Measurements from ENCODE around the gene PLCL2.

The PLCL2 gene

GRCh38 chr3:16912400-16913263, 27.9 kb downstream of the PLCL2 start:
- no peak for DNase-seq

- DNase-seq, result no peak
Measured at GRCh38 chr3:16913264-16913580, 28.5 kb downstream of the PLCL2 start.

GRCh38 chr3:16916840-16917239, 32.1 kb downstream of the PLCL2 start:
- DNase-seq, result no peak

GRCh38 chr3:16917256-16917935, 32.6 kb downstream of the PLCL2 start:
- DNase-seq, result no peak

GRCh38 chr3:16917980-16918682, 33.4 kb downstream of the PLCL2 start:
- no peak for DNase-seq

GRCh38 chr3:16918683-16919025, 33.9 kb downstream of the PLCL2 start:
- no peak for DNase-seq

GRCh38 chr3:16923112-16923511, 38.4 kb downstream of the PLCL2 start:
- no peak for DNase-seq

GRCh38 chr3:16927485-16927884, 42.7 kb downstream of the PLCL2 start:
- no peak for DNase-seq

GRCh38 chr3:16928386-16929132, 43.8 kb downstream of the PLCL2 start:
- peak in 4 of 58 donors; percentile 8 to 25 (median 14) for DNase-seq

- DNase-seq, result no peak
Measured at GRCh38 chr3:16929311-16929710, 44.6 kb downstream of the PLCL2 start.

GRCh38 chr3:16932877-16933276, 48.1 kb downstream of the PLCL2 start:
- DNase-seq, result no peak

- no peak for DNase-seq
Measured at GRCh38 chr3:16935781-16936180, 51.0 kb downstream of the PLCL2 start.

GRCh38 chr3:16936233-16936632, 51.5 kb downstream of the PLCL2 start:
- DNase-seq, result no peak

GRCh38 chr3:16936676-16937230, 52.0 kb downstream of the PLCL2 start:
- no peak for DNase-seq

- DNase-seq, result no peak
Measured at GRCh38 chr3:16937326-16937845, 52.6 kb downstream of the PLCL2 start.

GRCh38 chr3:16940769-16941700, 56.3 kb downstream of the PLCL2 start:
- peak in 7 of 58 donors; percentile 3 to 48 (median 16) for DNase-seq

GRCh38 chr3:16942955-16943354, 58.2 kb downstream of the PLCL2 start:
- DNase-seq, result no peak

- no peak for DNase-seq
Measured at GRCh38 chr3:16943857-16944256, 59.1 kb downstream of the PLCL2 start.

- DNase-seq, result no peak
Measured at GRCh38 chr3:16944356-16944755, 59.6 kb downstream of the PLCL2 start.

- DNase-seq, result no peak
Measured at GRCh38 chr3:16945330-16945729, 60.6 kb downstream of the PLCL2 start.

Measured in anterior cingulate cortex (tissue), 58 donors.